ENCODE measurements around the gene MTUS2. TPM values are rescaled to one million over a fixed set of nuclear protein-coding genes. Genes with fewer than 3 reads are reported as not detected.
A peak's percentile ranks its signal among the peaks of the same experiment; 100 is the strongest.

Gene MTUS2
- total RNA-seq, 1 donor from 2014 or later = 8.9 TPM

DNA sequence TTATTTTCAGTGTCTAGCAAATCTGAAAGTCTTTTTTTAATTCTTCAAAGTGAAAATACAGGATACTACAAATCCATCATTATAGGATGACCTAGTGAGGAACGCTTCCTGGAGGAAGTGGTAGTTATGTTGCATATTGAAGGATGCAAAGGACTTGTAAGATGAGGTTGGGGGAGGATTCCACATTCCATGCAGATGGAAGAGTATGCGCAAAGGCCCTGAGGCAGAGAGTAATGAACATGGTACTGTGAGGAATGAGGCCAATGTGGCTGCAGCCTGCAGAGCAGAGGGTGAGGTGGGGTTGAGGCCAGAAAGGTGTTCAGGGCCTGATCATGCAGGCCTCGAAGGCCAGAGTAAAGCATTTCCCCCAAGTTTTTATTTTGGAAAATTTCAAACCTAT is 202.8 kb downstream of the MTUS2 start:
- no peaks in the 10 kb centered on the region for H3K27me3 ChIP-seq
- no peaks in the 10 kb centered on the region for H3K36me3 ChIP-seq
- H3K4me3 ChIP-seq = no peak overlapping the region
- intact Hi-C loops (cut with DNase I) = no loop called here
- DNase-seq (ENCODE audit: low spot score in 2 of 2) = no peak
- peaks cover 0 to 6% of the 10 kb centered on the region in 2 donors for H3K4me1 ChIP-seq
- TF ChIP-seq, protein P1, sequence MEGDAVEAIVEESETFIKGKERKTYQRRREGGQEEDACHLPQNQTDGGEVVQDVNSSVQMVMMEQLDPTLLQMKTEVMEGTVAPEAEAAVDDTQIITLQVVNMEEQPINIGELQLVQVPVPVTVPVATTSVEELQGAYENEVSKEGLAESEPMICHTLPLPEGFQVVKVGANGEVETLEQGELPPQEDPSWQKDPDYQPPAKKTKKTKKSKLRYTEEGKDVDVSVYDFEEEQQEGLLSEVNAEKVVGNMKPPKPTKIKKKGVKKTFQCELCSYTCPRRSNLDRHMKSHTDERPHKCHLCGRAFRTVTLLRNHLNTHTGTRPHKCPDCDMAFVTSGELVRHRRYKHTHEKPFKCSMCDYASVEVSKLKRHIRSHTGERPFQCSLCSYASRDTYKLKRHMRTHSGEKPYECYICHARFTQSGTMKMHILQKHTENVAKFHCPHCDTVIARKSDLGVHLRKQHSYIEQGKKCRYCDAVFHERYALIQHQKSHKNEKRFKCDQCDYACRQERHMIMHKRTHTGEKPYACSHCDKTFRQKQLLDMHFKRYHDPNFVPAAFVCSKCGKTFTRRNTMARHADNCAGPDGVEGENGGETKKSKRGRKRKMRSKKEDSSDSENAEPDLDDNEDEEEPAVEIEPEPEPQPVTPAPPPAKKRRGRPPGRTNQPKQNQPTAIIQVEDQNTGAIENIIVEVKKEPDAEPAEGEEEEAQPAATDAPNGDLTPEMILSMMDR (IDR thresholded peaks at IDR 0.05) = no peak
- no peak overlapping the region for H3K27ac ChIP-seq
- no peaks in the 10 kb centered on the region for H3K9me3 ChIP-seq

DNA sequence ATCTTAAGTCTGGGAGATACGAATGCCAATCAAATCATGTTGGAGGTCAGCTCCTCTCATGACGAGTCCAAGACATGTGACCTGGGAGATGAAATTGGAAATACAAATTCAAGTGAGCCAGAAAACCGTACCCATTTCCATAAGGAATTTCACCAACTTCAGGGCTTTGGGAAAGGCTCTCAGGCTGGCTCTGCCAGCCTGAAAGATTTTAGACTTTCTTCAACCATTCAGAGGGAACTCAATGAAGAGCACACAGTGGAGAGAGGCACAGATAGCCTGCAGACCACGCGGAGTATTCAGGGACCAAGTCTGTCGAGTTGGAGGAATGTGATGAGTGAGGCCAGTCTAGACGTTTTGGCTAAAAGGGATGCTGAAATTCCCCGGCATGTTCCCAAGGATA is 204.6 kb downstream of the MTUS2 start:
- intact Hi-C loops (cut with DNase I) = no loop called here

DNA sequence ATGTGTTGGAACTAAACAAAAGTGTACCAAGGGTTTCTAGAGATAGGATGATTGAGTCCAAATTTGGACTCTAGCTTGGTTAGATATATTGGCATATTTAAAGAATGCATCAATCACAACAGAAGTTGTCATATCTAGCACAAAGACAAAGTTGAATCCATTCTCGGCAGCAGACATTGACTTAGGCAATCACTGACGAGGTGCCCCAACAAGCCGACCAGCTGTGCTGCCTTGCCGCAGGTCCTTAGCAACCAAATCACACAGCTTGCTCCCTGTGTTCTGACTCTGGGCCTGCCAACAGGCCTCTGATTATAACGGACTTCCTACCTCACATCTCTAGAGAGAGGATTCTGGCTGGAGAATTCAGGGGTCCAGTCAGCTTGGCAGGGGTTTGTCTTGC is 208.7 kb downstream of the MTUS2 start:
- DNase-seq (ENCODE audit: low spot score in 2 of 2) = no peak
- H3K4me3 ChIP-seq = no peak overlapping the region
- no peaks in the 10 kb centered on the region for H3K36me3 ChIP-seq
- no peaks in the 10 kb centered on the region for H3K27me3 ChIP-seq
- no peak overlapping the region for H3K27ac ChIP-seq
- TF ChIP-seq, protein P1 (IDR thresholded peaks at IDR 0.05) = no peak
- intact Hi-C loops (cut with DNase I) = no loop called here
- no peaks in the 10 kb centered on the region for H3K9me3 ChIP-seq
- H3K4me1 ChIP-seq = peaks cover 0 to 10% of the 10 kb centered on the region in 2 donors

More for the DNA sequence above, 204.6 kb downstream of the MTUS2 start:
- Histone ChIP-seq H3K36me3 (no peaks in the 10 kb centered on the region), H3K27me3 (no peaks in the 10 kb centered on the region), H3K4me3 (no peak overlapping the region), H3K27ac (no peak overlapping the region), H3K9me3 (no peaks in the 10 kb centered on the region), H3K4me1 (peaks cover 0 to 6% of the 10 kb centered on the region in 2 donors)
- DNase-seq (ENCODE audit: low spot score in 2 of 2) = no peak
- TF ChIP-seq, protein P1 (IDR thresholded peaks at IDR 0.05) = no peak

DNA sequence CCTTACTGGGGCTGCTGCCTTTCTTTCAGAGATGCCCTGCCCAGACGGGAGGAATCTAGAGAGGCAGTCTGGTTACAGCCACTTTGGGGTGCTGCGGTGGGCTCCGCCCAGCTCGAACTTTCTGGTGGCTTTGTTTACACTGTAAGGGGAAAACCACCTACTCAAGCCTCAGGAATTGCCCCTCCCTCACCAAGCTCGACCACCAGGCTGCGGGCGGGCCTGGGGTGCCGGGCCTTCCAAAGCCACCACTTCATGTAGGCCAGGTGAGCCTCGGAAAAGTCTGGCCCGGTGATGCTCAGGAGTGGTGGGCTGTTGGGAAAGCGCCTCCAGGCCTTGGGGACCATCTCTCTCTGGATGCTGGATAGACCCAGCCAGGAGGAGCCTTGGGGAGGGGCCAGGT is 218.6 kb downstream of the MTUS2 start:
- H3K4me3 ChIP-seq = no peak overlapping the region
- TF ChIP-seq, protein P1 (IDR thresholded peaks at IDR 0.05) = no peak
- no peak overlapping the region for H3K27ac ChIP-seq
- intact Hi-C loops (cut with DNase I) = no loop called here
- H3K27me3 ChIP-seq = no peaks in the 10 kb centered on the region
- DNase-seq (ENCODE audit: low spot score in 2 of 2) = no peak
- H3K4me1 ChIP-seq = peaks cover 0 to 6% of the 10 kb centered on the region in 2 donors
- H3K36me3 ChIP-seq = no peaks in the 10 kb centered on the region
- no peaks in the 10 kb centered on the region for H3K9me3 ChIP-seq

DNA sequence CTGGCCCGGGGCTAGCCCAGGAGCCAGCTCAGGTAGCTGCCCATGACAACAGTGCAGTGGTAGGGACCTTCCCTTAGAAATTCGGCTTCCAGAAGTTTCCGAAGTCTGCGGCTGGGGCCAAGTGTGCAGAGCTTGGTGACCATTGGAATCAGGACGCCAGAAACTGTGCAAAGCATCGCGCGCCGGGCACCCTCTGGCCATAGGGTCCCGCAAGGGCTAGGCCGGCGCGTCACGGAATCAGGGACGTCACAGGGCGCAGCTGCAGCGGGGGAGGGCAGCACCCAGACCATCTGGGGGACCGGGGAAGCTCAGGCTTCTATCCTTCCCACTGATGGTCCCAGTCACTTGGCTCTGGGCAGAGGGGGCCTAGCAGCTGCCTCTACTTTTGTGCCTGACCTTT is 219.1 kb downstream of the MTUS2 start:
- H3K4me1 ChIP-seq = peaks cover 0 to 2% of the 10 kb centered on the region in 2 donors
- no peaks in the 10 kb centered on the region for H3K36me3 ChIP-seq
- no peaks in the 10 kb centered on the region for H3K27me3 ChIP-seq
- no peak overlapping the region for H3K4me3 ChIP-seq
- H3K9me3 ChIP-seq = peaks cover 0 to 2% of the 10 kb centered on the region in 2 donors
- no peak for DNase-seq (ENCODE audit: low spot score in 2 of 2)
- TF ChIP-seq, protein P1 (IDR thresholded peaks at IDR 0.05) = no peak
- intact Hi-C loops (cut with DNase I) = no loop called here
- H3K27ac ChIP-seq = no peak overlapping the region

DNA sequence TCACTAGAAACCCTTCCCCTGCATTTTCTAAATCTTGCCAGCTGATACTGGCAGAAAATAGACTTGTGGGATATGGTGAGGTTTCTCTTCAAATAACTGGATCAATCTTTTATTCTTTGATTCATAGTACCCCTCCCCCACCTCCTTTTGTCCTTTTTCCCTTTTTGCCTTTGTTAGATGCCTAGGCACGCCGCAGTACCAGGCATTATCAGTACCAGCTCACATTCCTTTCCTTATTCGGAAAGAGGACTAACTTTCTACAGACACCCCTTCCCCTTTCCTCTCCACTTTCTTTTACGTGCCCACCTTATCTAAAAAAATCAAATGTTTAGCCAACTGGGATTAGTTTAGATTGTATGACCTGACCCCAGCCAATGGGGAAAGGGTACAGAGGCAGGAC is 226.4 kb downstream of the MTUS2 start:
- intact Hi-C loops (cut with DNase I) = no loop called here
- Histone ChIP-seq H3K4me1 (peaks cover 0 to 3% of the 10 kb centered on the region in 2 donors), H3K27ac (peak overlapping the region in 1 of 2 donors; percentile 16), H3K9me3 (peaks cover 0 to 12% of the 10 kb centered on the region in 2 donors), H3K27me3 (no peaks in the 10 kb centered on the region), H3K36me3 (no peaks in the 10 kb centered on the region), H3K4me3 (no peak overlapping the region)
- DNase-seq (ENCODE audit: low spot score in 2 of 2) = no peak
- TF ChIP-seq, protein P1 (IDR thresholded peaks at IDR 0.05) = no peak

All from ascending aorta (tissue), 2 donors.